SIG-M5 treated with dmso at 0.1 percent for 504 hours (cell line): Measurements from ENCODE around the gene PLTP.
"Not testable (repeated sequence)": the region's sequence is repeated elsewhere in the genome, so short reads cannot be mapped to it uniquely, and the experiment has no call there.

Experiments
- DNase-seq: peaks from one replicate; lab custom pipeline; 2025; ENCODE audit not compliant: unreplicated experiment; lab: John Stamatoyannopoulos, UW

Gene PLTP

DNA sequence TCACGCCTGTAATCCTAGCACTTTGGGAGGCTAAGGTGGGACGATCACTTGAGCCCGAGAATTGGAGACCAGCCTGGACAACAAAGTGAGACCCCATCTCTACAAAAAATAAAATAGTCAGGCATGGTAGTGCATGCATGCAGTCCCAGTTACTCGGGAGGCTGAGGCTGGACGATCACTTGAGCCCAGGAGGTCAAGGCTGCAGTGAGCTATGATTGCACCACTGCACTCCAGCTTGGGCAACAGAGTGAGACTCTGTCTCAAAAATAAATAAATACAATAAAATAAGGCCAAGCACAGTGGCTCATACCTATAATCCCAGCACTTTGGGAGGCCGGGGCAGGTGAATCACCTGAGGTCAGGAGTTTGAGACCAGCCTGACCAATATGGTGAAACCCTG, 10.6 kb downstream of the PLTP start:
- not testable (repeated sequence) for DNase-seq

- DNase-seq, result no peak
Observed at GRCh38 chr20:45899046-45899835, 12.7 kb downstream of the PLTP start.

- no peak for DNase-seq
Observed at GRCh38 chr20:45898285-45898684, 13.7 kb downstream of the PLTP start.

DNA sequence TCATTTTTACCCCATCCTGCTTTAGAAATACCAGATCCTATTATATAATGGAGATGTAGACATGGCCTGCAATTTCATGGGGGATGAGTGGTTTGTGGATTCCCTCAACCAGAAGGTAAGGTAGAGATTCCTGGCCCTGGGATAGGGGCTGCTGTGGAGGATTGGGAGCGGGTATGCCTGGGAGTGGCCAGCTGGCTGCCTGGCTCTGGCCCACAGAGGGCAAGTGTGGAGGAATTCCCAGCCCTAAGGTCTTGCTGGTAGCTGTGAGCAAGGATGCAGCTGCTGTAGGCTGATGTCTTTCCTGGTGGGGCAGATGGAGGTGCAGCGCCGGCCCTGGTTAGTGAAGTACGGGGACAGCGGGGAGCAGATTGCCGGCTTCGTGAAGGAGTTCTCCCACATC, 14.3 kb downstream of the PLTP start:
- DNase-seq, result no peak

- no peak for DNase-seq
Observed at GRCh38 chr20:45897289-45897688, 14.7 kb downstream of the PLTP start.

- DNase-seq, result no peak
Observed at GRCh38 chr20:45896641-45897161, 15.3 kb downstream of the PLTP start.

GRCh38 chr20:45894797-45895196, 17.2 kb downstream of the PLTP start:
- no peak for DNase-seq

DNA sequence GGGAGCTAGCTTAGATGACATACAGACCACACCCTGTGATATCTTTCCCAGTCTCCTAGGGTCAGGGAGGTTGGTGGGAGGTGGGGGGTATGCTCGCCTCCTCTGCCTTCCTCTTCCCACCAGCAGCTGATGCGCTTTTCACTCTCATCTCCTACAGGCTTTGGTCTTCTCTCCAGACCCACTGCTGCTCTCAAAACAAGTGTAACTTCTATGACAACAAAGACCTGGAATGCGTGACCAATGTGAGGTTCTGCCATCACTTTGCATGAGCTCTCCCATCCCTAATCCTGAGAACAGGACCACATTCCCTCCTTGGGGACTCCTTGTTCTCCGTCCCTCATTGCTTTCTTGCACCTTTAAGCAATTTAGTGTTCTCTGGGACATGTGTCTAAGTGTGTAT, 18.1 kb downstream of the PLTP start:
- DNase-seq, result no peak

DNA sequence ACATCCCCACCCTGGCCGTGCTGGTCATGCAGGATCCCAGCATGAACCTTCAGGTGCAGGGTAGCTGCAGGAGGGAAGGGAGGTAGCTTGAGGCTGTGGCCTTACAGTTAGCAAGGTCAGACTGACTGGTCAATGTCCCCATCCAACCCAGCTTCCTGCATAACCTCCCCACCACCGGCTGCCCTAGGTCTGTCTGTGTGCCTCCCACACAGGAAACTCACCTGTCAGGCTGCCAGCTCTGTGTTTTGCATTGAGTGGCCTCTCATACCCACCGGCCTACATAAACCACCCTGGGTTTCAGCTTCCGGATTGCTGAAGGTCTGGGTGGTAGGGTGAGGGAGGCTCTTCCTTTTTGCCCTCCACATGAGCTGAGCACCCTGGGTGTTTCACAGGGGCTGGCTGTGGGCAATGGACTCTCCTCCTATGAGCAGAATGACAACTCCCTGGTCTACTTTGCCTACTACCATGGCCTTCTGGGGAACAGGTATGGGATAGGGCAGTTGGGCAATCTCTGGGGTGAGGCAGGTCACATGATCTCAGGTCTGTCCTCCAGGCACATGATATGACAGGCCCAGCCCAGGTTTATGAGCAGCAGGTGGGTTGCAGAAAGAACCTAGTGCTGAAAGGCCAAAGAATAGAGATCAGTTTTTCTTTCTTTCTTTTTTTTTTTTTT, 19.0 kb downstream of the PLTP start:
- no peak for DNase-seq

GRCh38 chr20:45892049-45892825, 19.7 kb downstream of the PLTP start:
- no peak for DNase-seq

DNA sequence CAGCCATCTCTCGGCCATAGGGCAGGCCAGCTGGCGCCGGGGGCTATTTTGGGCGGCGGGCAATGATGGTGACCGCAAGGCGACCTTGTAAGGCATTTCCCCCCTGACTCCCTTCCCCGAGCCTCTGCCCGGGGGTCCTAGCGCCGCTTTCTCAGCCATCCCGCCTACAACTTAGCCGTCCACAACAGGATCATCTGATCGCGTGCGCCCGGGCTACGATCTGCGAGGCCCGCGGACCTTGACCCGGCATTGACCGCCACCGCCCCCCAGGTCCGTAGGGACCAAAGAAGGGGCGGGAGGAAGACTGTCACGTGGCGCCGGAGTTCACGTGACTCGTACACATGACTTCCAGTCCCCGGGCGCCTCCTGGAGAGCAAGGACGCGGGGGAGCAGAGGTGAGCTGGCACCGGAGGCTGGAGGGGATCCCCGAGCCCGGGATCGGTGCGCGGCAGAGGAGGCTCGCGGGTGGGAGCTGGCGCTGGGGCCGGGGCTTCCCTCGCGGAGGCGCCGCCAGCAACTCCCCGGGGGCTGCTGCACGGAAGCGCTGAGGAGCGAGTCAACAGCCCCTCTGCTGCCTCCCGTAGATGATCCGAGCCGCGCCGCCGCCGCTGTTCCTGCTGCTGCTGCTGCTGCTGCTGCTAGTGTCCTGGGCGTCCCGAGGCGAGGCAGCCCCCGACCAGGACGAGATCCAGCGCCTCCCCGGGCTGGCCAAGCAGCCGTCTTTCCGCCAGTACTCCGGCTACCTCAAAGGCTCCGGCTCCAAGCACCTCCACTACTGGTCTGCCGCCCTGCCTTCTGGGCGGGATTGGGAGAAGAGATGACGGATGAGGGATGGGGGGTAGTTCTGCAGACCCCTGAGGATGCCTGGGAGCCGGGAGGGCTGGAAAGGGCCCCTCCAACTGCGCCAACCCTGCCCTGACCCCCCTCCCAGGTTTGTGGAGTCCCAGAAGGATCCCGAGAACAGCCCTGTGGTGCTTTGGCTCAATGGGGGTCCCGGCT, 20.7 kb downstream of the PLTP start, which contains the start of the genes CTSA and NEURL2:
CTSA (plus strand) TSS at position 351 of the 999 bp plus-strand sequence; CDS start at position 585, 234 bp downstream.
NEURL2 (minus strand) TSS at position 224 of the 999 bp plus-strand sequence; CDS start at position 7, 217 bp downstream.
- DNase-seq, result peak; percentile 82

DNA sequence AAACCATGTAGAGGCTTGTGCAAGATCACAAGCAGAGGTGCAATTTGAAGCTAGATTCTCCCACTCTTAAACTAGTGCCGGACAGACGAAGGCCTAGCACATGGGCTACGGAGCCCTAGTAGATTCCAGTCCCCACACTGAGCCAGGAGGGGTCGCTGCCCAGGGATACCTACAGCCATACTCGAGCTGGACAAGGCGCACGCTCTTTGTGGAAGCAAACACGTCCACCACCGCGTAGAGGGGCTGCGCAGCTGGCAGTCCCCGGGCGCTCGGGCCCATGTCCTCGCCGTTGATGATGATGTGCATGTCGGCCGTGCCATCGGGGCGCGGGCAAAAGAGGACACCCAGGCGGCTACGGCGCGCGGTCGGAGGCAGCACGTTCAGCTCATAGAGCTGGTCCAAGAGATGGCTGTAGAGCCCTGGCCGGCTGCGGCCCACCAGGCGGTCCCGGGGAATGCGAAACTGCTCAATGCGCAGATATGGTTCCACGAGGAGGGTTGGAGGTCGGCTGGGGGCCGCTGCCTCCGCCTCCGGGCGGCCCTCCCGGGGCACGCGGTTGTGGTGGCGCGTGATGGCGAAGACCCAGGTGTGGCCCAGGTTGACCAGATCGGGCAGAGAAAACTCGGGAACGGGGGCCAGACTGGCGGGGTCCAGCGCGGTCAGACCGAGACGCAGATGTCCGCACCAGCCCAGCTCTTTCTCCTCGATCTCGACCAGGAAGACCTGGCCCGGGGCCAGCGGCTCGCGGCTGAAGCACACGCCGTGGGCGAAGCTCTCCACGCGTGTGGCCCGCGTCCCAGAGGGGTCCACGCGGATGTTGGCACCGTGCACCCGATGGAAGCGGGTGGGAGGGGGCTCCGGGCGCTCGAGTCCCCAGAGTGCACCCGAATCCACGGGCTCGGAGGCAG, 21.6 kb downstream of the PLTP start:
- no peak for DNase-seq

GRCh38 chr20:45888681-45889080, 23.3 kb downstream of the PLTP start:
- DNase-seq, result no peak

DNA sequence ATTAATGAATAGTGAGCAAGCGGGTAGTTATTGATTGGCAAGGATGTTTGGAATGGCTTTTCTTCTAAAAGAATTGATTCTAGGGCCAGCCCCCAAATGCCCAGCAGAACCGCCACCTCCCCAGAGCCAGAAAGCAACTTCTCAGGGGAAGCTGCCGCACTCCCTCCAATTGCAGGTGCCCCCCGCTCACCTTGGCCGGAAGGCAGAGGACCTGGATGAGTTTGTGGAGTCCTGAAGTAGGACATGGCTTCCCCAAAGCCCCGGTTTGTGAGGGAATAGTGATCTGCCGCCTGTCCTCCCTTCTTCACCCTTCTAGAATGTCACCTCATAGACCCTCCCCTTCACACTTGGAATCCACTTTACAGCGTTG, 24.6 kb downstream of the PLTP start, which contains the start of gene SPATA25:
SPATA25 (minus strand) TSS at position 277 of the 370 bp plus-strand sequence; CDS start at position 245, 32 bp downstream.
- DNase-seq, result no peak

DNA sequence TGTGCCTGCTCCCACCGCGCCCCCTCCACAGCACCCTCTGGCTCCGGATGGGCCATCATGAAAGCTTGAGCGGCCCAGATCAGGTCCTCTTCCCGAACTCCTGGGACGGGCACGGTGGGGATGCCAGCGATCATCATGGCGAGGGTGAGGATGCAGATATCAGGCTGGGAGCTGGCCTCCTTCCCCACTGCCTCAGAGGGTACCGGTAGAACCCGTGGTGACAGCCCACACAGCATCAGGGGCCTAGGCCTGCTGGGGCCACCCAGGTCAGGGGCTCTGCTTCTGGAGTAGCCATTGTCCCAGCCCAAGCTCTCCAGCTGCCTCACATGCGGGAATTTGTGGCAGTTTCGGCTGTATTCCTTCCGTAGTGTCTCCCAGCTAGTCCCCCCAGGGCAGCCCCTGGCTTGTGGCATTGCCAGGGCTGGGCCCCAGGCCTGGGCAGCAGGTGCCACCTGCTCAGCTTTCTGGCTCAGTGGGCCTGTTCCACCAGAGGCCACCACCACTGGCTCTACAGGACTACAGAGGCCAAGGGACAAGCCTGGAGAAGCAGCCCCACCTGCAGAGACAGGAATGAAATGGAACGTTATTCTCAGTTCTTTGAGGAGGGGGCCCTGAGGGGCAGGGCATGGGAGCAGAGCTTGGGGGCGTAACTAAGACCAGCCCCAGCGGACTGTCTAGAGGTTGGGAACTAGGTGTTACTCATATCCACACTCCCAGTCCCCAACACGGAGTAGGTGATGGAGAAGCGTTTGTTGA, 25.2 kb downstream of the PLTP start:
- no peak for DNase-seq

DNA sequence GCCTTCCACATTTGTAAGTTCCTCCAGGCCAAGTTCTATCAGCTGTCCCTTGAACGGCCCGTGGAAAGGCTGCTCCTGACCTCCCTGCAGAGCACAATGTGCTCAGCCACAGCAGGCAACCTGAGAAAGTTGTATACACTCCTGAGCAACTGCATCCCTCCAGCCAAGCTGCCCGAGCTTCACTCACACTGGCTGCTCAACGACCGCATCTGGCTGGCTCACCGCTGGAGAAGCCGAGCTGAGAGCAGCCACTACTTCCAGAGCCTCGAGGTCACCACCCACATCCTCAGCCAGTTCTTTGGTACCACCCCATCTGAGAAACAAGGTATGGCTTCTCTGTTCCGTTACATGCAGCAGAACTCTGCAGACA, 28.9 kb downstream of the PLTP start:
- no peak for DNase-seq

DNA sequence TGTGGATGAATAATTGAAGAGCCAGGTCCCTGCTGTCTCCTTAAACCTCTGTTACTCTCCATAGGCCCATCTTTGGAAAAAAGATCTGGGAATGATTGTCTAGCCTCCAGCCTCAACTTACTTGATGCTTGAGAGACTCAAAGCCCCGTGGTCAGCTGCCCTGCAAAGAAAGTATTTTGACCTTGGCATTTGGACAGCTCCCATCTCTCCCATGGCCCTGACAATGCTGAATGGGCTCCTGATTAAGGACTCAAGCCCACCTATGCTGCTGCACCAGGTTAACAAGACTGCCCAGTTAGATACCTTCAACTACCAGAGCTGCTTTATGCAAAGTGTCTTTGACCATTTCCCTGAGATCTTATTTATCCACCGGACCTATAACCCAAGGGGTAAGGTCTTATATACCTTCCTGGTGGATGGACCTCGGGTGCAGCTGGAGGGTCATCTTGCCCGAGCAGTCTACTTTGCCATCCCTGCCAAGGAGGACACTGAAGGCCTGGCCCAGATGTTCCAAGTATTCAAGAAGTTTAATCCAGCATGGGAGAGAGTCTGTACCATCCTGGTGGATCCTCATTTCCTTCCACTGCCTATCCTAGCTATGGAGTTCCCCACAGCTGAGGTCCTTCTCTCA, 29.4 kb downstream of the PLTP start:
- DNase-seq, result no peak
